ENCODE data around the gene H2AZ2.

H2AZ2 gene

DNA sequence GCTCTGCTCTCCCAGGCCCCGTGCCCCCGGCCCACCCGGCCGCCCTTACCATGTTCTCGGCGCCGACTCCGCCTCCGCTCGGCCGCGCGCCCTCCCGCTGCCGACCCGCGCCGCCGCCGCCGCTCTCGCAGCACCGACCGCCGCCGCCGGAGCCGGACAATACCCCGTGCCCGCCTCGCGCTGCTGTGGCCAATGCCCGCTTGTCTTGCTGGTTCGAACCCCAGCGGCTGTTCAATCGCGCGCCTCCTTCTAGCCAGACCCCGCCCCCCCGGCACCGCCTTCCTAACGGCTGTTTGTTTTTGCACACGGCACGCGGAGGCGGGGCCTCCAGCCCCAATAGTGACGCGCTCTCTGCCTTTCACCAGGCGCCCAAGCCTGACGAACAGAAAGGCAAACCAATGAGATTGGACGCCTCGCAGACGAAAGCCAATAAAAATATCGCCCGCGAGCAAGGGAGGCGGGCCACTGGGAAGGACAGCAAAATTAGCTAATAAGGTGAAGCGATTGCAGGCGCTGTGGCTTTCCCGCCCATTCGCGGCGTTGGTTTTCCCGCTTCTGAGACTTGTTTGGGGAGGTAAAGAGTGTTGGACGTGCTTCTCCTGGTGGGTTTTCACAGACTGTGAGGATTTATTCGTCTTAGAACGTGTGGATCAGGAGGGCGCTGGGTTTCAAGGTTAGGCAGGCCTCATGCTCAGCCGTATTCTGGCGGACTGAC lies at the start of gene H2AZ2:
TSS of gene H2AZ2 (minus strand) at position 168 of the 715 bp plus-strand sequence. CDS start at position 52, 116 bp downstream.
- no peaks in the 10 kb centered on the region for H3K9me3 ChIP-seq (ENCODE audit: control insufficient read depth, insufficient read depth, low read length)
- no peak within 1 kb of the TSS for H3K27ac ChIP-seq (ENCODE audit: low read length)
- H3K36me3 ChIP-seq (ENCODE audit: control insufficient read depth, insufficient read depth, low read length), result no peaks in the 10 kb centered on the region
- H3K4me3 ChIP-seq (ENCODE audit: low read length), result peak within 1 kb of the TSS; percentile 97; the same call in 1 of the 2 replicates
- WGBS (ENCODE audit: insufficient coverage, insufficient read length), result no CpG with 5 or more reads among the region's 70 CpGs
- H3K4me1 ChIP-seq (ENCODE audit: control insufficient read depth, insufficient read depth, low read length), result no peaks in the 10 kb centered on the region
- peak; percentile 99 for DNase-seq (ENCODE audit: low read depth, low spot score)
- no peaks in the 10 kb centered on the region for H3K27me3 ChIP-seq (ENCODE audit: control insufficient read depth, insufficient read depth, low read length)

DNA sequence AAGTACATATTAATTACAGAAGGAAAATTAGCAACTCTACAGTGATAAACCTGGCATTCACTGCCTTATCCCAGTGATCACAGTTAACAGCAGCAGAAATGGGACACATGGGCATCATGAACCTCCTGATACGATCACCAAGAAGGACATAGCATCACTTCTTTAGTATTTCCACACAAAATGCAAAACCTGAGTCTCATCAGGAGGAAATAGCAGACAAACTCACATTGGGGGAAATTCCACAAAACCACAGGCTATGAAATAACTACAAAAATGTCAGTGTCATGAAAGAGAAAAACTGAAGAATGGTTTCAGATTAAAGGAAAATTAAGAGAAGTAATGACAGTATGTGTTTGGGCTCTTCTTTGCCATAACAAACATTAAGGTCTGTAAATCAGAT lies 49.4 kb upstream of the H2AZ2 start:
- no CpG with 5 or more reads among the region's 1 CpG for WGBS (ENCODE audit: insufficient coverage, insufficient read length)
- no peak for DNase-seq (ENCODE audit: low read depth, low spot score)
- H3K27ac ChIP-seq (ENCODE audit: low read length), result no peak overlapping the region
- no peaks in the 10 kb centered on the region for H3K4me1 ChIP-seq (ENCODE audit: control insufficient read depth, insufficient read depth, low read length)
- no peaks in the 10 kb centered on the region; the same call in 1 of the 2 replicates for H3K27me3 ChIP-seq (ENCODE audit: control insufficient read depth, insufficient read depth, low read length)
- H3K9me3 ChIP-seq (ENCODE audit: control insufficient read depth, insufficient read depth, low read length), result no peaks in the 10 kb centered on the region
- H3K4me3 ChIP-seq (ENCODE audit: low read length), result no peak overlapping the region
- H3K36me3 ChIP-seq (ENCODE audit: control insufficient read depth, insufficient read depth, low read length), result no peaks in the 10 kb centered on the region

DNA sequence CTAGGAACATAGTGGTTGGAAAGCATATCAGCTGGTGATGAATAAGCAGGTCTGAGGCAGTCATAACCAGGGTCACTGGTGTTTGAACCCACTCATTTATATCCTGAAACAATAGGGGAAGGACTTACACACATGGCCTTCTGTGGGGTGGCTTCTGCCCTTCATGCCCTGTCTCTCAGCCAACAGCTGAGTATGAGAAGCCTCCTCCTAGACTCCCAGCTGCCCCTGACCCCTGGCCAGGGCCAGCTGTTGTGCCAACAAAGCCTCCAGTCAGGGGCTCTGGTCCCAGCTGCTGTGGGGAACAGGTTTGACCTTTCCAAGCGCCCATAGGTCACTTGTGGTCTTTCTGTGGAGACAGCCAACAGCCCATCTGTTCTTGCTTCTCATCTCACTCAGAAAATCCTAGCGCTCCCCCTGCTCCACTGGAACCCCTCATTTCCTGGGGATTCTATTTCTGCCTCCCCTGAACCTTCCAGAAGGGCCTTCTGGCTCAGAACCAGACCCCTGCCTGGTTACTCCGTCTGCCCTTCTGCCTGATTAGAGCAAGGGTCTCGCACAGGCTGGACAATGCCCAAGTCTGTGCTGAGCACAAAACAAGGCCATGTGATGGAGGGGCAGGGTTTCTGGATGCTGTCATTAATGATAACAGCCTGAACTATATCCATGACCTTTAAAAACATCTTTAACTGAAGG lies 47.1 kb upstream of the H2AZ2 start:
- Histone ChIP-seq H3K27me3 (ENCODE audit: control insufficient read depth, insufficient read depth, low read length) (no peaks in the 10 kb centered on the region; the same call in 1 of the 2 replicates), H3K4me1 (ENCODE audit: control insufficient read depth, insufficient read depth, low read length) (no peaks in the 10 kb centered on the region)
- no CpG with 5 or more reads among the region's 4 CpGs for WGBS (ENCODE audit: insufficient coverage, insufficient read length)

GRCh38 chr7:44893710-44894234 lies 45.9 kb upstream of the H2AZ2 start:
- no peak for DNase-seq (ENCODE audit: low read depth, low spot score)
- H3K27me3 ChIP-seq (ENCODE audit: control insufficient read depth, insufficient read depth, low read length), result no peaks in the 10 kb centered on the region; the same call in 1 of the 2 replicates
- no peak overlapping the region for H3K4me3 ChIP-seq (ENCODE audit: low read length)
- WGBS (ENCODE audit: insufficient coverage, insufficient read length), result no CpG with 5 or more reads among the region's 8 CpGs
- no peaks in the 10 kb centered on the region for H3K36me3 ChIP-seq (ENCODE audit: control insufficient read depth, insufficient read depth, low read length)
- no peak overlapping the region for H3K27ac ChIP-seq (ENCODE audit: low read length)
- H3K9me3 ChIP-seq (ENCODE audit: control insufficient read depth, insufficient read depth, low read length), result no peaks in the 10 kb centered on the region
- H3K4me1 ChIP-seq (ENCODE audit: control insufficient read depth, insufficient read depth, low read length), result no peaks in the 10 kb centered on the region

More for the DNA sequence above, 47.1 kb upstream of the H2AZ2 start:
- Histone ChIP-seq H3K27ac (ENCODE audit: low read length) (no peak overlapping the region), H3K4me3 (ENCODE audit: low read length) (no peak overlapping the region), H3K9me3 (ENCODE audit: control insufficient read depth, insufficient read depth, low read length) (no peaks in the 10 kb centered on the region), H3K36me3 (ENCODE audit: control insufficient read depth, insufficient read depth, low read length) (no peaks in the 10 kb centered on the region)
- DNase-seq (ENCODE audit: low read depth, low spot score), result no peak

DNA sequence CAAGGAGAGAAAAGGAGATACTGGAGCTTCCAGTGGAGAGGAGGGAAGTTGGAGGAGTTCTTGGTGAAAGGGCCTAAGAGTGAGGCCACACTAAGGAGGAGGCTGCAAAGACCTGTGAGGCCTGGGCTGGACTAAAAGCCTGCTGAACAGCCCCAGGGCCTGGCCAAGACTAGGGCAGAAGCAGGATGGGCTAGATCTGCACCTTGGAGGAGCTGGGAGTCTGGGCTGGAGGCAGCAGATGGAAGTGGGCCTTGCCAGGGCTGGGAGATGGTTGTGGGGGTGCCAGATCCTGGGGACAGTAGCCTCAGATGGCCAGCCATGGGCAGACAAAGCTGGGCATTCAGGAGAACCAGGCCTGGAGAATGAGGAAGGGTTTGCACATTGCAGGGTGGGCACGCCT lies 43.9 kb upstream of the H2AZ2 start:
- Histone ChIP-seq H3K36me3 (ENCODE audit: control insufficient read depth, insufficient read depth, low read length) (no peaks in the 10 kb centered on the region), H3K27ac (ENCODE audit: low read length) (no peak overlapping the region), H3K9me3 (ENCODE audit: control insufficient read depth, insufficient read depth, low read length) (no peaks in the 10 kb centered on the region), H3K4me1 (ENCODE audit: control insufficient read depth, insufficient read depth, low read length) (no peaks in the 10 kb centered on the region), H3K27me3 (ENCODE audit: control insufficient read depth, insufficient read depth, low read length) (no peaks in the 10 kb centered on the region; the same call in 1 of the 2 replicates), H3K4me3 (ENCODE audit: low read length) (no peak overlapping the region)
- no peak for DNase-seq (ENCODE audit: low read depth, low spot score)
- WGBS (ENCODE audit: insufficient coverage, insufficient read length), result no CpG with 5 or more reads among the region's 1 CpG

DNA sequence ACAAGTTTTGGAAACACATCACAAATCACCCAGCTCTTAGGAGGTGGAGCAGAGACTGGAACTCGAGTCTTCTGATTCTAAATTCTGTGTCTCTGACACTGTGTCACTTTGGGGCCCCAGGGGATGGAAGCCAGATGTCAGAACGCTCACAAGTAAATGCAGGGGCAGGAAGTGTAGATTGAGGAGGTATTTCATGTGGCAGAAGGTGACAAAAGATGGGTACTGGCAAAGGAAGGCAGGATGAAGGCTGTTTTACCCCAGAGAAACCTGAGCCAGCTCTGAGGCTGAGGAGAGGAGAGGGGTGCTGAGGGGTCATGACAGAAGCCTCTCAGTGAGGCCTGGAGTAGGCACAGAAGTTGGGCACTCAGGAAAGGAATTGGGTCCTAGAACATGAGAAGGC lies 43.5 kb upstream of the H2AZ2 start:
- H3K27me3 ChIP-seq (ENCODE audit: control insufficient read depth, insufficient read depth, low read length), result no peaks in the 10 kb centered on the region; the same call in 1 of the 2 replicates
- H3K4me3 ChIP-seq (ENCODE audit: low read length), result no peak overlapping the region
- no peaks in the 10 kb centered on the region for H3K4me1 ChIP-seq (ENCODE audit: control insufficient read depth, insufficient read depth, low read length)
- H3K36me3 ChIP-seq (ENCODE audit: control insufficient read depth, insufficient read depth, low read length), result no peaks in the 10 kb centered on the region
- DNase-seq (ENCODE audit: low read depth, low spot score), result no peak
- WGBS (ENCODE audit: insufficient coverage, insufficient read length), result no CpG with 5 or more reads among the region's 2 CpGs
- H3K27ac ChIP-seq (ENCODE audit: low read length), result no peak overlapping the region
- H3K9me3 ChIP-seq (ENCODE audit: control insufficient read depth, insufficient read depth, low read length), result no peaks in the 10 kb centered on the region

DNA sequence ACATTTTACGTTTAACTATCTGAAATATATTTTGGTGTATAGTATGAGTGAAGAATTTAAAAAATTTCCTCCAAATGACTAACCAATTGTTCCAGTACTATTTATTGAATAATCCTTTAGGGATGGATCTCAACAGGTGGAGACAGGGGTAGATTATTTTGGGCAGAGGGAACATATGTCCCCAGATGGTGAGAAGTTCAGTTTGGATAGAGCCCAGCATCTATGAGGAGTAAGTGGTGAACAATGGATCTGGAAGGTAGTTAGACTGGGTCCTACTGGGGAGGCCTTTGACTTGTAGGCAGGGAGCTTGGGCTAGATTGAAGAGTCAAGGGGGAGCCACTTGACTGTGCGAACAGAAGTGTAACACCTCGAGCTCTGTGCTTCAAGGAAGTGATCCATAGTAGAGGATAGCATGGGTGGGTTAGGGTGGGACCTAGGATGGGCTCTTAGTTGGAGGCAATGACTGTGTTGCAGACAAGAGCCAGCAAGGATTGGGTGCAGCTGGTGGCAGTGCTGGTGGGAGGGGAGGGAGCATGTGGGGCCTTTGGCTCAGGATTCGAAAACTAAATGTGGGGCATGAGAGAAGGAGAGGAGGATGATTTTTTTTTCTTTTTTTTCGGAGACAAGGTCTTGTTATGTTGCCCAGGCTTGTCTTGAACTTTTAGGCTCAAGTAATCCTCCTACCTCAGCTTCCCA lies 41.3 kb upstream of the H2AZ2 start:
- H3K4me1 ChIP-seq (ENCODE audit: control insufficient read depth, insufficient read depth, low read length), result no peaks in the 10 kb centered on the region
- DNase-seq (ENCODE audit: low read depth, low spot score), result no peak
- no peak overlapping the region for H3K4me3 ChIP-seq (ENCODE audit: low read length)
- no CpG with 5 or more reads among the region's 5 CpGs for WGBS (ENCODE audit: insufficient coverage, insufficient read length)
- H3K9me3 ChIP-seq (ENCODE audit: control insufficient read depth, insufficient read depth, low read length), result no peaks in the 10 kb centered on the region
- no peaks in the 10 kb centered on the region for H3K27me3 ChIP-seq (ENCODE audit: control insufficient read depth, insufficient read depth, low read length)
- no peak overlapping the region for H3K27ac ChIP-seq (ENCODE audit: low read length)
- H3K36me3 ChIP-seq (ENCODE audit: control insufficient read depth, insufficient read depth, low read length), result no peaks in the 10 kb centered on the region

- WGBS (ENCODE audit: insufficient coverage, insufficient read length), result no CpG with 5 or more reads among the region's 6 CpGs
- H3K4me1 ChIP-seq (ENCODE audit: control insufficient read depth, insufficient read depth, low read length), result no peaks in the 10 kb centered on the region
Measured at GRCh38 chr7:44887293-44887692, 39.4 kb upstream of the H2AZ2 start.

GRCh38 chr7:44885394-44886317 lies 37.8 kb upstream of the H2AZ2 start, which contains the start of gene PURB:
Gene PURB (minus strand): TSS chr7:44885530. CDS start chr7:44885348, 182 bp downstream.
- no peak within 1 kb of the TSS for H3K27ac ChIP-seq (ENCODE audit: low read length)
- no CpG with 5 or more reads among the region's 72 CpGs for WGBS (ENCODE audit: insufficient coverage, insufficient read length)
- peak; percentile 75 for DNase-seq (ENCODE audit: low read depth, low spot score)
- H3K27me3 ChIP-seq (ENCODE audit: control insufficient read depth, insufficient read depth, low read length), result no peaks in the 10 kb centered on the region
- no peaks in the 10 kb centered on the region for H3K4me1 ChIP-seq (ENCODE audit: control insufficient read depth, insufficient read depth, low read length)
- peak within 1 kb of the TSS; percentile 63 for H3K4me3 ChIP-seq (ENCODE audit: low read length)
- no peaks in the 10 kb centered on the region for H3K36me3 ChIP-seq (ENCODE audit: control insufficient read depth, insufficient read depth, low read length)
- H3K9me3 ChIP-seq (ENCODE audit: control insufficient read depth, insufficient read depth, low read length), result no peaks in the 10 kb centered on the region

More at GRCh38 chr7:44887293-44887692, 39.4 kb upstream of the H2AZ2 start:
- Histone ChIP-seq H3K9me3 (ENCODE audit: control insufficient read depth, insufficient read depth, low read length) (no peaks in the 10 kb centered on the region), H3K27ac (ENCODE audit: low read length) (no peak overlapping the region), H3K4me3 (ENCODE audit: low read length) (no peak overlapping the region), H3K27me3 (ENCODE audit: control insufficient read depth, insufficient read depth, low read length) (no peaks in the 10 kb centered on the region), H3K36me3 (ENCODE audit: control insufficient read depth, insufficient read depth, low read length) (no peaks in the 10 kb centered on the region)
- DNase-seq (ENCODE audit: low read depth, low spot score), result no peak

Data from iPS DF 6.9 (cell line).